Small intestine (tissue), 7 donors: Measurements from ENCODE around the gene HOXD12. TPM values are rescaled to one million over a fixed set of nuclear protein-coding genes. Genes with fewer than 3 reads are reported as not detected.

Experiments
- DNase-seq, 2 donors: peaks; one replicate each; pipeline versions ENCODE4 v3.0.0 to v3.0.0-alpha.2; 2013
- FAIRE-seq: peaks from 2 replicates; lab custom pipeline; 2012; peaks lifted over from hg19 to GRCh38; lab: Jason Lieb, UNC
- H3K27ac ChIP-seq, 3 donors: one replicate each; pipeline ENCODE4 v1.5.1; 2013; ENCODE audit warnings: low read length in 2 of 3, mild to moderate bottlenecking in 2 of 3, control low read depth in 1 of 3, inconsistent platforms in 1 of 3, low read depth in 1 of 3, moderate library complexity in 1 of 3
- H3K27me3 ChIP-seq, 3 donors: one replicate each; pipeline ENCODE4 v1.6.1; 2013; ENCODE audit warnings: low read length in 3 of 3, inconsistent platforms in 1 of 3; ENCODE audit not compliant: control insufficient read depth in 3 of 3, insufficient read depth in 3 of 3
- H3K36me3 ChIP-seq, 3 donors: one replicate each; pipeline ENCODE4 v1.6.1; 2013; ENCODE audit warnings: low read length in 3 of 3, inconsistent platforms in 1 of 3, low read depth in 1 of 3, mild to moderate bottlenecking in 1 of 3, moderate library complexity in 1 of 3; ENCODE audit not compliant: control insufficient read depth in 3 of 3, insufficient read depth in 2 of 3
- H3K4me1 ChIP-seq, 3 donors: one replicate each; pipeline ENCODE4 v1.6.1; 2013; ENCODE audit warnings: low read length in 2 of 3, inconsistent platforms in 1 of 3, low read depth in 1 of 3, mild to moderate bottlenecking in 1 of 3, moderate library complexity in 1 of 3; ENCODE audit not compliant: control insufficient read depth in 3 of 3, insufficient read depth in 2 of 3
- H3K4me3 ChIP-seq, 3 donors: one replicate each; pipeline ENCODE4 v1.5.1; 2013; ENCODE audit warnings: low read length in 3 of 3, control low read depth in 1 of 3, inconsistent platforms in 1 of 3, low read depth in 1 of 3, mild to moderate bottlenecking in 1 of 3, moderate library complexity in 1 of 3
- H3K9me3 ChIP-seq, 2 donors: one replicate each; pipeline ENCODE4 v1.6.1; 2013; ENCODE audit warnings: low read depth in 1 of 2, low read length in 1 of 2; ENCODE audit not compliant: control insufficient read depth in 2 of 2, insufficient read depth in 1 of 2
- WGBS, 3 donors: extraction: QIAGEN DNeasy Blood & Tissue Kit; methylation state at CpG; one replicate each; pipeline ENCODE4 v1.1.7; 2013; 5-methylcytosine and 5-hydroxymethylcytosine counted together
- polyA plus RNA-seq, 4 donors: library from polyadenylated mRNA; stranded (reverse) in 3 of 4; unstranded in 1 of 4; fragments of 200-250 nt in 3 of 4; fragments of 120-200 nt in 1 of 4; gene quantifications; one replicate each; pipeline versions ENCODE4 v1.2.1 to v1.2.3, GENCODE V29; 2013
- donor health status: healthy with polysubstance abuse.
- donor health status: control.
- donor health status: control.
- donor health status: Bipolar disorder and iron deficiency.
- donor health status: healthy.

Gene HOXD12
- polyA plus RNA-seq, 4 donors, result not detected

GRCh38 chr2:176078541-176079284 lies 20.9 kb upstream of the HOXD12 start:
- 6 to 12% (median 10%) methylated on average over 25 of the region's 25 CpGs for WGBS, 3 donors
- Histone ChIP-seq H3K9me3 (peaks cover 0 to 16% of the 10 kb centered on the region in 2 donors), H3K4me1 (peaks cover 0 to 4% (median 0%) of the 10 kb centered on the region in 3 donors), H3K36me3 (no peaks in the 10 kb centered on the region), H3K27ac (no peak overlapping the region), H3K27me3 (peaks cover 21 to 88% (median 66%) of the 10 kb centered on the region in 3 donors), H3K4me3 (no peak overlapping the region)
- FAIRE-seq, result no peak
- no peak for DNase-seq

DNA sequence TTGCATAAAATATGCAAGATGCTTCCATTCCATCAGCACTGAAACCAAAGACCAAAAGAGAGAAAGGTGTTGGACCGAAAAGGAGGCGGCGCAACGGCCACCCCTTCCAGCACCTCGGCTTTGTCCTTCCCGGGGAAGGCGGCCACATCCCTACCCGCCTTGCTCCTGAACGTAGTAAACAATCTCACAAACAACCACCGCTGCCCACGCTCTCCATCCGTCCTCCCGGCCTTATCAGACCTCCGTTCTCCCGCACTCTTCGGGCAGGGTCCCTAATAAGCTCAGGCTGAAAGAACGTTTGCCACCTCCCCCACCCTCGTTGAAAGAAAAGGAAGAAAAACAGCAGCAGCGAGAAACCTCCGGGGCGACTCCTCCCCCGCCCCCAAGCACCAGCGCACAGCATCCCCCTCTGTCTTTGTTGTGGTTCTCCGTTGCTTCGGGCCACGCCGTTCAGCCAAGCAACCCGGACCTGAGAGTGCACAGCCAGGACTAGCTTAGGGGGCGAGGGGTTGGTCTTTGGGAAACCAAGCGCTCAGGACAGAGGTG lies 20.2 kb upstream of the HOXD12 start:
- FAIRE-seq, result no peak
- WGBS, 3 donors, result 6 to 12% (median 7%) methylated on average over 30 of the region's 30 CpGs
- peaks cover 21 to 88% (median 69%) of the 10 kb centered on the region in 3 donors for H3K27me3 ChIP-seq
- H3K4me1 ChIP-seq, result peaks cover 0 to 4% (median 0%) of the 10 kb centered on the region in 3 donors
- no peak for DNase-seq
- H3K4me3 ChIP-seq, result peak overlapping the region in 1 of 3 donors; percentile 40
- no peak overlapping the region for H3K27ac ChIP-seq
- H3K36me3 ChIP-seq, result no peaks in the 10 kb centered on the region
- peaks cover 0 to 16% of the 10 kb centered on the region in 2 donors for H3K9me3 ChIP-seq

GRCh38 chr2:176079831-176080539 lies 19.6 kb upstream of the HOXD12 start:
- 2% methylated on average over 44 to 86 of the region's 86 CpGs for WGBS, 3 donors
- H3K4me1 ChIP-seq, result peaks cover 0 to 4% (median 0%) of the 10 kb centered on the region in 3 donors
- H3K36me3 ChIP-seq, result no peaks in the 10 kb centered on the region
- FAIRE-seq, result no peak
- peaks cover 21 to 88% (median 69%) of the 10 kb centered on the region in 3 donors for H3K27me3 ChIP-seq
- H3K4me3 ChIP-seq, result peak overlapping the region in 1 of 3 donors; percentile 40
- no peak overlapping the region for H3K27ac ChIP-seq
- DNase-seq, result no peak
- peaks cover 0 to 16% of the 10 kb centered on the region in 2 donors for H3K9me3 ChIP-seq

DNA sequence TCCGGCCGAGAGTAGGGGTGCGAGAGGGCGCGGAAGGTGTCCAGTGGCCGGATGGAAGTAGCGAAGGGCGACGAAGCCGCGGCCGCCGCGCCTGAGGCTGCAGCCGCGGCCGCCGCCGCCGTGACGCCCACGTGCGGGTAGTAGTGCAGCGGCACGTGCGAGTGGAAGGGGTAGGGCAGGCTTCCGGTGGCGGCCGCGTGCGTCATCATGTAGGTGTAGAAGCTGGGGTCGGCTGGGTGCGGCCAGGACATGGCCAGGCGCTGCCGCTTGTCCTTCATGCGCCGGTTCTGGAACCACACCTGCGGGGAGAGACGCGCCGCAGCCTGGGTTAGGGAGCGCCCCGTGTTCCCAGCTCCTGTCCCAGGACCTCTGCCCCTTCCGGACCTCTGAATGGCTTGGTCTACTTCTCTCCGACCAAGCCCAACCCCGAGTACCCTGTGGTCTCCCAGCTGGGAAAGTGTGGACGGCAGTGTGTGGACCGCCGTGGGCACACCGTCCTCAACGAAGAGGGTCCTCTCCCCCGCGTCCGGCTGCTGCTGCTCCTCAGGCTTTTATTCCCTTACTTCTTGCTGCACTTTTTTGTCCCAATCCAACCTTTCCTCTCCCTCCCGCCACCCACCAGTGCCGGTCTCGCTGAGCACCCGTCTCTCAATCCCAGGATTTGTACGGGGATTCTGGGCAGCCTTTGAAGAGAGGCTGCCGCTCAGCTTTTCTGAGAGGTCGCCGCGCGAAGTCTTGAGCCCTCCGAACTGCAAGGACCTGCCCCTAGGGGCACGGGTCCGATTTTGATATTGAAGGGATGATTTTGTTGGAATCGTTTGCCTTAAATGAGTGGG lies 18.8 kb upstream of the HOXD12 start:
- peaks cover 0 to 16% of the 10 kb centered on the region in 2 donors for H3K9me3 ChIP-seq
- H3K4me1 ChIP-seq, result peaks cover 0 to 4% (median 0%) of the 10 kb centered on the region in 3 donors
- peak in 1 of 2 donors; percentile 60 for DNase-seq
- H3K27me3 ChIP-seq, result peaks cover 25 to 88% (median 70%) of the 10 kb centered on the region in 3 donors
- WGBS, 3 donors, result 7 to 10% (median 10%) methylated on average over 59 to 68 of the region's 68 CpGs
- H3K4me3 ChIP-seq, result peak overlapping the region in 1 of 3 donors; percentile 40
- H3K36me3 ChIP-seq, result no peaks in the 10 kb centered on the region
- no peak overlapping the region for H3K27ac ChIP-seq
- no peak for FAIRE-seq

- peaks cover 25 to 88% (median 74%) of the 10 kb centered on the region in 3 donors for H3K27me3 ChIP-seq
- WGBS, 3 donors, result 8 to 14% (median 10%) methylated on average over 17 of the region's 17 CpGs
- DNase-seq, result no peak
- H3K27ac ChIP-seq, result no peak overlapping the region
- FAIRE-seq, result no peak
- H3K4me3 ChIP-seq, result no peak overlapping the region
- H3K36me3 ChIP-seq, result no peaks in the 10 kb centered on the region
- peaks cover 0 to 18% of the 10 kb centered on the region in 2 donors for H3K9me3 ChIP-seq
- H3K4me1 ChIP-seq, result peaks cover 0 to 4% (median 4%) of the 10 kb centered on the region in 3 donors
Measured at GRCh38 chr2:176081376-176081836, 18.2 kb upstream of the HOXD12 start.

DNA sequence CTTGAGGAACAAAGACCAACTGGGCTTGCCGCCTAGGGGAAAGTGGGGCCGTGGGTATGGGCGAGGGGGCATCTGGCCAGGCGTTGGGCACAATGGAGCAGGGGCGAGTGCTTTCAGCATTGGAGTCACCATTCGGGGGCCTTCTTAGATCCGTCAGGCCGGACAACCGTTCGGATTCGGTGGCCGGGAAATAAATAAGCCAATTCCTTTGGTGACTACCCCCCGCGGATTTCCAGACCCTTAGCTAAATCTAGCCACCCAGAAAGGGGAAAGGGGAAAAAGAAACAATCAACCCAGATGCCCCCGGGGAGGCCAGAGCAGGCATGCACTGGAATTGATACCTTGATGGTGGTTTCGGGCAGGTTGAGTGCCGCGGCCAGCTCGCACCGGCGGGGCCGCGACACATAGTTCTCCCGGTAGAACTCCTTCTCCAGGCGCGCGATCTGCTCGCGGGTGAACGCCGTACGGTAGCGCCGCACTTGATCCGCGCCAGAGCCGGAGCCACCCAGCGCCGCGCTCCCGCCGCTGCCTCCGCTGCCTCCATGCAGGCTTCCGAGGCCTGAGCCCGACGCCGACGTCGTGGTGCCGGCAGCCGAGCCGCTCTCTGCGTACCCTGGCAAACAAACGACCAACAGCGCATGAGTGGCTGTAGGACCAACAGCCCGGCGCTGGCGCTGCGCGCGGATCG lies 17.6 kb upstream of the HOXD12 start:
- peaks cover 0 to 4% (median 4%) of the 10 kb centered on the region in 3 donors for H3K4me1 ChIP-seq
- peaks cover 0 to 18% of the 10 kb centered on the region in 2 donors for H3K9me3 ChIP-seq
- H3K36me3 ChIP-seq, result no peaks in the 10 kb centered on the region
- DNase-seq, result peak in 1 of 2 donors; percentile 57
- H3K27ac ChIP-seq, result no peak overlapping the region
- FAIRE-seq, result no peak
- peaks cover 25 to 88% (median 75%) of the 10 kb centered on the region in 3 donors for H3K27me3 ChIP-seq
- no peak overlapping the region for H3K4me3 ChIP-seq
- WGBS, 3 donors, result 4 to 7% (median 6%) methylated on average over 62 of the region's 62 CpGs

- no peak for DNase-seq
- H3K36me3 ChIP-seq, result no peaks in the 10 kb centered on the region
Measured at GRCh38 chr2:176082525-176082823, 17.1 kb upstream of the HOXD12 start.

More at GRCh38 chr2:176082525-176082823, 17.1 kb upstream of the HOXD12 start:
- Histone ChIP-seq H3K9me3 (peaks cover 0 to 18% of the 10 kb centered on the region in 2 donors), H3K27ac (no peak overlapping the region), H3K4me3 (no peak overlapping the region), H3K27me3 (peaks cover 25 to 92% (median 78%) of the 10 kb centered on the region in 3 donors), H3K4me1 (peaks cover 0 to 4% (median 4%) of the 10 kb centered on the region in 3 donors)
- FAIRE-seq, result no peak
- 5 to 9% (median 8%) methylated on average over 10 of the region's 10 CpGs for WGBS, 3 donors
